Parathyroid adenoma (tissue), 2 donors: ENCODE results near the gene SLC38A4.
"Not testable (repeated sequence)": the region's sequence is repeated elsewhere in the genome, so short reads cannot be mapped to it uniquely, and the experiment has no call there.

Experiments used
- H2AFZ ChIP-seq: fragments of 300-600 bp; sonication (generic); one replicate; pipeline ENCODE4 v1.7.0; 2017; ENCODE audit warnings: antibody characterized with exemption, mild to moderate bottlenecking
- H3K27ac ChIP-seq: fragments of 300-600 bp; sonication (generic); one replicate; pipeline ENCODE4 v1.7.0; 2017
- H3K27me3 ChIP-seq: fragments of 300-600 bp; sonication (generic); one replicate; pipeline ENCODE4 v1.7.0; 2017; ENCODE audit warnings: low read length; ENCODE audit not compliant: control insufficient read depth, insufficient read depth
- H3K36me3 ChIP-seq: fragments of 300-600 bp; sonication (generic); one replicate; pipeline ENCODE4 v1.7.0; 2017; ENCODE audit warnings: low read length; ENCODE audit not compliant: control insufficient read depth, insufficient read depth
- H3K4me1 ChIP-seq: fragments of 300-600 bp; sonication (generic); one replicate; pipeline ENCODE4 v1.7.0; 2017; ENCODE audit warnings: control low read depth
- H3K4me2 ChIP-seq: fragments of 300-600 bp; sonication (generic); one replicate; pipeline ENCODE4 v1.7.0; 2017; ENCODE audit warnings: low read length
- H3K4me3 ChIP-seq: fragments of 300-600 bp; sonication (generic); one replicate; pipeline ENCODE4 v1.7.0; 2017; ENCODE audit warnings: low read depth, low read length
- H3K79me2 ChIP-seq: fragments of 300-600 bp; sonication (generic); one replicate; pipeline ENCODE4 v1.7.0; 2017; ENCODE audit warnings: control low read depth
- H3K9ac ChIP-seq: fragments of 300-600 bp; sonication (generic); one replicate; pipeline ENCODE4 v1.7.0; 2017; ENCODE audit warnings: mild to moderate bottlenecking
- H3K9me3 ChIP-seq: fragments of 300-600 bp; sonication (generic); one replicate; pipeline ENCODE4 v1.7.0; 2017; ENCODE audit warnings: low read length; ENCODE audit not compliant: control insufficient read depth
- TF ChIP-seq, protein P1 (sequence below): fragments of 300-600 bp; sonication (generic); IDR thresholded peaks from one replicate; pipeline ENCODE4 v1.7.0; 2017; ENCODE audit warnings: antibody characterized with exemption, mild to moderate bottlenecking
- donor health status: primary hyperparathyroidism.

The SLC38A4 gene

DNA sequence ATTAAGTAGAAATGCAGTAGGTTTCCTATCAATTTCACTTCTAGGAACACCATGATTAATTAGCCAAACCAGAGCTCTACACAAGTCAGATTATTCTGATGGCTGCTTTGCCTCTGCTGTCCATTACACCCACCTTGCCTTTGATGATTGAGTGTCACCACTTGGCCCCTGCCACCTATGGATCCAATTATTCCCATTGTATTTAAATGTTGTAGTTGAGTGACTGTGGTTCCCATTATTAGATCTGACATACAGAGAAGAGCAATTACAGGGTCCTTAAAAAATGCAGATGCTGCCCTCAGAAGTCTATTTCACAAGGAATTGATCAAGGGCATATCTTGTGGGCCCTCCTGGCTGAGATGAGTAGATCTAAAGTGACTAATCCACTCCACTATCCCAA lies 39.5 kb upstream of the SLC38A4 start:
- no peak overlapping the region for H3K4me2 ChIP-seq
- H3K36me3 ChIP-seq: no peaks in the 10 kb centered on the region
- H3K9me3 ChIP-seq: no peaks in the 10 kb centered on the region
- no peaks in the 10 kb centered on the region for H3K79me2 ChIP-seq
- no peaks in the 10 kb centered on the region for H3K27me3 ChIP-seq
- no peaks in the 10 kb centered on the region for H3K4me1 ChIP-seq
- H3K27ac ChIP-seq: no peak overlapping the region
- H3K9ac ChIP-seq: no peak overlapping the region
- H2AFZ ChIP-seq: no peak overlapping the region
- H3K4me3 ChIP-seq: no peak overlapping the region
- TF ChIP-seq, protein P1, sequence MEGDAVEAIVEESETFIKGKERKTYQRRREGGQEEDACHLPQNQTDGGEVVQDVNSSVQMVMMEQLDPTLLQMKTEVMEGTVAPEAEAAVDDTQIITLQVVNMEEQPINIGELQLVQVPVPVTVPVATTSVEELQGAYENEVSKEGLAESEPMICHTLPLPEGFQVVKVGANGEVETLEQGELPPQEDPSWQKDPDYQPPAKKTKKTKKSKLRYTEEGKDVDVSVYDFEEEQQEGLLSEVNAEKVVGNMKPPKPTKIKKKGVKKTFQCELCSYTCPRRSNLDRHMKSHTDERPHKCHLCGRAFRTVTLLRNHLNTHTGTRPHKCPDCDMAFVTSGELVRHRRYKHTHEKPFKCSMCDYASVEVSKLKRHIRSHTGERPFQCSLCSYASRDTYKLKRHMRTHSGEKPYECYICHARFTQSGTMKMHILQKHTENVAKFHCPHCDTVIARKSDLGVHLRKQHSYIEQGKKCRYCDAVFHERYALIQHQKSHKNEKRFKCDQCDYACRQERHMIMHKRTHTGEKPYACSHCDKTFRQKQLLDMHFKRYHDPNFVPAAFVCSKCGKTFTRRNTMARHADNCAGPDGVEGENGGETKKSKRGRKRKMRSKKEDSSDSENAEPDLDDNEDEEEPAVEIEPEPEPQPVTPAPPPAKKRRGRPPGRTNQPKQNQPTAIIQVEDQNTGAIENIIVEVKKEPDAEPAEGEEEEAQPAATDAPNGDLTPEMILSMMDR: no peak

DNA sequence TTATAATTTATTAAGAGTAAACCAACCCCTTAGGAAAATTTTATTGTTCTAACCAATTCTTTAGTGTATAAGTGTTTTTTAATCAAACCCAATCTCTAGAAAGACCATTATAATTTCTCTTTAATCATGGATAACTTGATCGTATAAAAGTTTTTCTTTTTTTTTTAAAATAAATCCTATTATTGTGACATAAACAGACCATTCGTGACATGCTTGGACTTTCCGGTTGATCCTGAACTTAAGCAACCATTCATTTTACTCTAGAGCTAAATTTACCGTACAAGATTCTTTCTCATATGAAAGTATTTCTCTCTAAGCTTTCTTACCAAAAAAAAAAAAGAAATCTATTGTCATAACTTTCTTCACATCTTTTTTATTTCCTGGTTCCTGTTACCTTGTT lies 32.6 kb upstream of the SLC38A4 start:
- no peak overlapping the region for H3K4me3 ChIP-seq
- no peaks in the 10 kb centered on the region for H3K9me3 ChIP-seq
- H3K9ac ChIP-seq: no peak overlapping the region
- no peak overlapping the region for H3K27ac ChIP-seq
- no peak overlapping the region for H3K4me2 ChIP-seq
- no peak overlapping the region for H2AFZ ChIP-seq
- H3K36me3 ChIP-seq: no peaks in the 10 kb centered on the region
- TF ChIP-seq, protein P1: no peak
- H3K27me3 ChIP-seq: no peaks in the 10 kb centered on the region
- H3K4me1 ChIP-seq: no peaks in the 10 kb centered on the region
- H3K79me2 ChIP-seq: no peaks in the 10 kb centered on the region

DNA sequence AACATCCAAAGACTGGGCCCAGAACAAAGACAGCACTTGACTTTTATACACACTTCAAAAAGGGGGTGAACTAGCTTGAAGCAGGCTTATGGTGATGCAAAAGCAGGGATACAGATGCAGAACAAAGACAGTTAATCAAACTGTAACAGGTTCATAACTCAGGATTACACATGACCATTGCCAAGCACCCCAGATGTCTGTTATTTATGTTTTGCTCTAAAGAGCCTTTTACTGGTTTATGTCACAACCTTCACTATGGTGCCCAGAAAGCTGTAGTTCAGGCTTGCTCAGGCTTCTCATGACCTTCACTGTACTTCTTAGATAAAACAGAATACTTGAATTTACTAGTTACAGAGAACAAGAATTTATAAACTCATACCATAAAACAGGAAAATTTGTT lies 31.7 kb upstream of the SLC38A4 start:
- no peaks in the 10 kb centered on the region for H3K4me1 ChIP-seq
- H3K9me3 ChIP-seq: no peaks in the 10 kb centered on the region
- no peak overlapping the region for H3K9ac ChIP-seq
- H3K27me3 ChIP-seq: no peaks in the 10 kb centered on the region
- H3K4me3 ChIP-seq: no peak overlapping the region
- H3K36me3 ChIP-seq: no peaks in the 10 kb centered on the region
- TF ChIP-seq, protein P1: no peak
- no peak overlapping the region for H2AFZ ChIP-seq
- H3K27ac ChIP-seq: no peak overlapping the region
- no peaks in the 10 kb centered on the region for H3K79me2 ChIP-seq
- no peak overlapping the region for H3K4me2 ChIP-seq

DNA sequence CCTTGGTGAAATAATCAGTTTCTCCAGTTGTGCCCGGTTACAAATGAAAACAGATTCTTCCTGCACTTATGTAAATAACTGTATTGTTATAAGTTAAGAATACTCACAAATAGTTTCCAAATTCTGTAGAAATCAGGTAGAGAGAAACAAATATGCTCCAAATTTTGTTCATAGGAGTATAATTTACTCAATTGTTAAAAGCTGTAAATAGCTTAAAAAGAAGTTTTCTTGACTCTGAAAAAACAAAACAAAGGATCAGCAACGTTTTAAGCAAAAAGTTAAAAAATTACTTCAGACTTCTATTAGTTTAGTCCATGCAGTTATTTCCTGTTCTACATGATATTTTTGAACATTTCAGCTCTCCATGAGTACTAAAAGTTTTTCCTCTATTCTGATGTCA lies 30.0 kb upstream of the SLC38A4 start:
- Histone ChIP-seq H3K36me3 (no peaks in the 10 kb centered on the region), H3K4me3 (no peak overlapping the region), H3K27me3 (no peaks in the 10 kb centered on the region), H2AFZ (no peak overlapping the region), H3K79me2 (no peaks in the 10 kb centered on the region), H3K4me1 (no peaks in the 10 kb centered on the region), H3K9ac (no peak overlapping the region), H3K9me3 (no peaks in the 10 kb centered on the region), H3K4me2 (no peak overlapping the region), H3K27ac (no peak overlapping the region)
- TF ChIP-seq, protein P1: no peak

DNA sequence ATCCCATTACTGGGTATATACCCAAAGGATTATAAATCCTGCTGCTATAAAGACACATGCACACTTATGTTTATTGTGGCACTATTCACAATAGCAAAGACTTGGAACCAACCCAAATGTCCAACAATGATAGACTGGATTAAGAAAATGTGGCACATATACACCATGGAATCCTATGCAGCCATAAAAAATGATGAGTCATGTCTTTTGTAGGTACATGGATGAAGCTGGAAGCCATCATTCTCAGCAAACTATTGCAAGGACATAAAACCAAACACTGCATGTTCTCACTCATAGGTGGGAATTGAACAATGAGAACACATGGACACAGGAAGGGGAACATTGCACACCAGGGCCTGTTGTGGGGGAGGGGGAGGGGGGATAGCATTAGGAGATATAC lies 28.4 kb upstream of the SLC38A4 start:
- H3K27me3 ChIP-seq, H3K4me3 ChIP-seq, H3K4me1 ChIP-seq, H2AFZ ChIP-seq, H3K27ac ChIP-seq, H3K9me3 ChIP-seq, H3K4me2 ChIP-seq, H3K79me2 ChIP-seq, H3K36me3 ChIP-seq, H3K9ac ChIP-seq: not testable (repeated sequence)

DNA sequence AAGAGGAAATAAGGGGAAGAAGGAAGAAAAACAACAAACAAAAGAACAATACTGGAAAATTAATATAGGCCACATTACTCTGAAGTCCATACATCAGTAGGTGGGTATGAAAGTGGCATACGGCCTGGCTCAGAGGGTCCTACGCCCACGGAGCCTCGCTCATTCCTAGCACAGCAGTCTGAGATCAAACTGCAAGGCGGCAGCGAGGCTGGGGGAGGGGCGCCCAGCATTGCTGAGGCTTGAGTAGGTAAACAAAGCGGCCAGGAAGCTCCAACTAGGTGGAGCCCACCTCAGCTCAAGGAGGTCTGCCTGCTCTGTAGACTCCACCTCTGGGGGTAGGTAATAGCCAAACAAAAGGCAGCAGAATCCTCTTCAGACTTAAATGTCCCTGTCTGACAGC lies 23.0 kb upstream of the SLC38A4 start:
- not testable (repeated sequence) for H3K4me2 ChIP-seq, H3K36me3 ChIP-seq, H3K9ac ChIP-seq, H3K9me3 ChIP-seq, H3K4me3 ChIP-seq, H3K79me2 ChIP-seq, H3K4me1 ChIP-seq, H3K27me3 ChIP-seq, H2AFZ ChIP-seq, H3K27ac ChIP-seq
